HFFc6 (cell line): ENCODE data around the gene DPP6. TPM values are rescaled to one million over a fixed set of nuclear protein-coding genes. Genes with fewer than 3 reads are reported as not detected.

ENCODE experiments used
- DNase-seq: peaks from one replicate; pipeline ENCODE4 v3.0.0-alpha.2; 2018
- H3K27ac Mint-ChIP-seq: 2 replicates; pipeline ENCODE4 v1.8.0; 2020; ENCODE audit warnings: mild to moderate bottlenecking, mixed read lengths
- H3K27me3 Mint-ChIP-seq: 2 replicates; pipeline ENCODE4 v1.8.0; 2021; ENCODE audit warnings: mild to moderate bottlenecking, moderate library complexity, mixed read lengths; ENCODE audit not compliant: insufficient read depth
- H3K36me3 Mint-ChIP-seq: 2 replicates; pipeline ENCODE4 v1.8.0; 2021; ENCODE audit warnings: low read depth, mixed read lengths
- H3K4me1 Mint-ChIP-seq: 2 replicates; pipeline ENCODE4 v1.8.0; 2020; ENCODE audit warnings: low read depth, mixed read lengths
- H3K4me3 Mint-ChIP-seq: 2 replicates; pipeline ENCODE4 v1.8.0; 2020; ENCODE audit warnings: mild to moderate bottlenecking, moderate library complexity, mixed read lengths
- H3K9me3 Mint-ChIP-seq: 2 replicates; pipeline ENCODE4 v1.8.0; 2020; ENCODE audit warnings: mild to moderate bottlenecking, mixed read lengths
- CTCF ChIP-seq: fragments of 200-600 bp; sonication (generic); IDR thresholded peaks from 2 replicates; pipeline ENCODE4 v1.5.0; 2021; ENCODE audit warnings: antibody characterized with exemption, mild to moderate bottlenecking
- total RNA-seq, 6 experiments: library from RNA; stranded (reverse); fragmentation: NEBNext Ultra II Directional; extraction: Animal tissue kit (Norgen Biotek cat#: 25700); gene quantifications; 2 replicates in 1 of 6; 3 replicates in 5 of 6; pipeline ENCODE4 v1.2.3, GENCODE V29; 2021

DPP6 gene
- total RNA-seq, 6 experiments from 2014 or later, result not detected

- H3K4me1 Mint-ChIP-seq, result no peaks in the 10 kb centered on the region
- DNase-seq, result no peak
- H3K4me3 Mint-ChIP-seq, result no peak overlapping the region
- H3K36me3 Mint-ChIP-seq, result peaks cover 4% of the 10 kb centered on the region; the same call in 1 of the 2 replicates
- no peaks in the 10 kb centered on the region for H3K27me3 Mint-ChIP-seq
- no peak overlapping the region for H3K27ac Mint-ChIP-seq
- no peak for TF ChIP-seq CTCF
- peaks cover 40% of the 10 kb centered on the region for H3K9me3 Mint-ChIP-seq
Observed at GRCh38 chr7:154564676-154565075, 512.5 kb downstream of the DPP6 start.

GRCh38 chr7:154566877-154567276 lies 514.7 kb downstream of the DPP6 start:
- Mint-ChIP-seq H3K27ac (no peak overlapping the region), H3K4me3 (no peak overlapping the region), H3K27me3 (no peaks in the 10 kb centered on the region), H3K36me3 (peaks cover 4% of the 10 kb centered on the region; the same call in 1 of the 2 replicates), H3K4me1 (no peaks in the 10 kb centered on the region), H3K9me3 (peaks cover 34% of the 10 kb centered on the region)
- TF ChIP-seq CTCF, result no peak
- no peak for DNase-seq

GRCh38 chr7:154568346-154568745 lies 516.1 kb downstream of the DPP6 start:
- Mint-ChIP-seq H3K9me3 (peaks cover 28% of the 10 kb centered on the region), H3K27ac (no peak overlapping the region), H3K4me3 (no peak overlapping the region), H3K36me3 (no peaks in the 10 kb centered on the region), H3K4me1 (no peaks in the 10 kb centered on the region), H3K27me3 (no peaks in the 10 kb centered on the region)
- no peak for DNase-seq
- no peak for TF ChIP-seq CTCF

GRCh38 chr7:154569916-154570315 lies 517.7 kb downstream of the DPP6 start:
- H3K27ac Mint-ChIP-seq, result no peak overlapping the region
- DNase-seq, result no peak
- H3K9me3 Mint-ChIP-seq, result peaks cover 25% of the 10 kb centered on the region

GRCh38 chr7:154571772-154572171 lies 519.6 kb downstream of the DPP6 start:
- H3K27ac Mint-ChIP-seq, result no peak overlapping the region
- no peaks in the 10 kb centered on the region for H3K36me3 Mint-ChIP-seq
- H3K4me1 Mint-ChIP-seq, result no peaks in the 10 kb centered on the region
- no peak overlapping the region for H3K4me3 Mint-ChIP-seq
- no peak for TF ChIP-seq CTCF
- H3K27me3 Mint-ChIP-seq, result no peaks in the 10 kb centered on the region
- peaks cover 26% of the 10 kb centered on the region for H3K9me3 Mint-ChIP-seq
- no peak for DNase-seq

More at GRCh38 chr7:154569916-154570315, 517.7 kb downstream of the DPP6 start:
- TF ChIP-seq CTCF, result no peak
- Mint-ChIP-seq H3K4me3 (no peak overlapping the region), H3K27me3 (no peaks in the 10 kb centered on the region), H3K4me1 (no peaks in the 10 kb centered on the region), H3K36me3 (no peaks in the 10 kb centered on the region)

GRCh38 chr7:154574235-154574634 lies 522.0 kb downstream of the DPP6 start:
- Mint-ChIP-seq H3K27ac (no peak overlapping the region), H3K36me3 (no peaks in the 10 kb centered on the region), H3K4me1 (no peaks in the 10 kb centered on the region), H3K9me3 (peaks cover 34% of the 10 kb centered on the region), H3K27me3 (no peaks in the 10 kb centered on the region), H3K4me3 (no peak overlapping the region)
- no peak for TF ChIP-seq CTCF
- DNase-seq, result no peak
